ENCODE results near the gene MRFAP1. TPM values are rescaled to one million over a fixed set of nuclear protein-coding genes. Genes with fewer than 3 reads are reported as not detected.
A peak's percentile ranks its signal among the peaks of the same experiment; 100 is the strongest.
"Not testable (repeated sequence)": the region's sequence is repeated elsewhere in the genome, so short reads cannot be mapped to it uniquely, and the experiment has no call there.

MRFAP1 gene
- total RNA-seq, 1 donor from 2014 or later = 115 TPM

- H3K27ac Mint-ChIP-seq; DNase-seq (ENCODE audit: low spot score); H3K9me3 Mint-ChIP-seq; H3K27me3 Mint-ChIP-seq (ENCODE audit: insufficient read depth); H3K36me3 Mint-ChIP-seq (ENCODE audit: low read depth); H3K4me1 Mint-ChIP-seq (ENCODE audit: low read depth); H3K4me3 Mint-ChIP-seq; intact Hi-C loops (cut with micrococcal nuclease): not testable (repeated sequence)
These were observed 12.0 kb upstream of the MRFAP1 start for GRCh38 chr4:6628484-6628883.

GRCh38 chr4:6632125-6632524, 8.4 kb upstream of the MRFAP1 start:
- no peak for DNase-seq (ENCODE audit: low spot score)
- no peak overlapping the region for H3K27ac Mint-ChIP-seq
- H3K27me3 Mint-ChIP-seq (ENCODE audit: insufficient read depth) = peaks cover 7% of the 10 kb centered on the region
- H3K4me3 Mint-ChIP-seq = no peak overlapping the region
- H3K4me1 Mint-ChIP-seq (ENCODE audit: low read depth) = peaks cover 15% of the 10 kb centered on the region
- intact Hi-C loops (cut with micrococcal nuclease) = no loop called here
- H3K36me3 Mint-ChIP-seq (ENCODE audit: low read depth) = peaks cover 2% of the 10 kb centered on the region
- H3K9me3 Mint-ChIP-seq = no peaks in the 10 kb centered on the region

DNA sequence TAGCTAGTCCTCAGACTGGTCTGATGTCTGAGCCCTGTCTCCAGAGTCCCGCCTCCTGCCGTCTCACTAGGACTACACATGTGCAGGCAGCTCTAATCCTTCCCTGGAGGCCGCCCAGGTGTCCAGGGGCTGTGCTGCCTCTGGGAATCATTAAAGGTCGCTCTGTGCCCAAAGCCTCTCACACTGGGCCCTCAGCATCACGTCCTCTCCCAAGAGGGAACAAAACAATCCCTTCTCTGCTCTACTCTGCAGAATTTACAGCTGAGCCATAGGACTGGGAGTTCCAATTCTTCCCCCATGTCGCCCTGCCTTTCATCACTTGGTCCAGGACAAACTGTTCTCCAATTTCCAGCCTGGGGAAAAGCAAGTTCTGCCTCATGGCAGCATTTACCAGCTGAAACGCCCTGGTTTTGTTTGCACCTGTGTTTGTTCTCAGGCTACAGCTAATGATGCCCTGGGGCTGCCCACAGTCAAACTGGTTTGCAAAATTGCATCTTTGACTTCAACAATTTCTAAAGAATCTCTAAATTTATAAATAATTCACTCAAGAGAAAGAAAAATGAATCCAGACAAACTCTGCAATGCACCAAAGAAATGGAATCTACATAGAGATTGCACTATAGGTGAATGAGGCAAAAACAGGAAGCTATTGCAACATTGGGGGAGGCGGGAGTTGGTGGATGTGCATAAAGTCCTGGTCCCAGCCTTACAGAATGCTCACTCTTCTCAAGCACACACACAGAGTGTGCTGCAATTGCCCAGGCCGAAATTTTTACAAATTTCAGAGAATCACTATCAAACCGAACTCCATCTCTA, 7.2 kb upstream of the MRFAP1 start:
- H3K4me3 Mint-ChIP-seq = no peak overlapping the region
- peaks cover 2% of the 10 kb centered on the region for H3K27me3 Mint-ChIP-seq (ENCODE audit: insufficient read depth)
- H3K4me1 Mint-ChIP-seq (ENCODE audit: low read depth) = peaks cover 15% of the 10 kb centered on the region
- intact Hi-C loops (cut with micrococcal nuclease) = no loop called here
- no peak for DNase-seq (ENCODE audit: low spot score)
- no peak overlapping the region for H3K27ac Mint-ChIP-seq
- H3K36me3 Mint-ChIP-seq (ENCODE audit: low read depth) = peaks cover 2% of the 10 kb centered on the region
- H3K9me3 Mint-ChIP-seq = no peaks in the 10 kb centered on the region

DNA sequence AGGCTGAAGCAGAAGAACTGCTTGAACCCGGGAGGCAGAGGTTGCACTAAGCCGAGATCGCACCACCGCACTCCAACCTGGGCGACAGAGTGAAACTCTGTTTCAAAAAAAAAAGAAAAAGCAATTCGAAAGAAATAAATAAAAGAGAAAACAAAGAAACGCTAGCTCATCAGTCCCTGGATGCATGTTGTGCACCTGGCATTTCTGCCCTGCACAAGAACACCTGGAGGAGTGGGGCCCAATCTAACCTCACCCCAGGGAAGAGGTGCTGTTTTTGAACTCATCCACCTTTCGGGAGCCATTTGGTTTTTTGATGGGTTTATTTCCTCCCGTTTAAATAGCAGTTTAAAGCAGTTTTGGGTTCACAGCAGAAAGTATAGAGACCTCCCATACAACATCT, 5.7 kb upstream of the MRFAP1 start:
- Mint-ChIP-seq H3K27ac (no peak overlapping the region), H3K4me1 (ENCODE audit: low read depth) (peaks cover 15% of the 10 kb centered on the region)
- intact Hi-C loops (cut with micrococcal nuclease) = no loop called here

GRCh38 chr4:6639137-6639680, 1.3 kb upstream of the MRFAP1 start:
- Mint-ChIP-seq H3K4me3 (peak overlapping the region; percentile 15), H3K27ac (peak overlapping the region; percentile 44), H3K36me3 (ENCODE audit: low read depth) (peaks cover 33% of the 10 kb centered on the region), H3K27me3 (ENCODE audit: insufficient read depth) (no peaks in the 10 kb centered on the region), H3K9me3 (no peaks in the 10 kb centered on the region), H3K4me1 (ENCODE audit: low read depth) (peaks cover 28% of the 10 kb centered on the region)
- DNase-seq (ENCODE audit: low spot score) = no peak
- intact Hi-C loops (cut with micrococcal nuclease) = no loop called here

More for the DNA sequence above, 5.7 kb upstream of the MRFAP1 start:
- no peak for DNase-seq (ENCODE audit: low spot score)
- H3K36me3 Mint-ChIP-seq (ENCODE audit: low read depth) = peaks cover 2% of the 10 kb centered on the region
- H3K9me3 Mint-ChIP-seq = no peaks in the 10 kb centered on the region
- H3K4me3 Mint-ChIP-seq = no peak overlapping the region
- H3K27me3 Mint-ChIP-seq (ENCODE audit: insufficient read depth) = no peaks in the 10 kb centered on the region

- Mint-ChIP-seq H3K9me3 (no peaks in the 10 kb centered on the region), H3K36me3 (ENCODE audit: low read depth) (peaks cover 36% of the 10 kb centered on the region), H3K4me1 (ENCODE audit: low read depth) (peaks cover 24% of the 10 kb centered on the region), H3K4me3 (peak overlapping the region; percentile 95), H3K27me3 (ENCODE audit: insufficient read depth) (peaks cover 2% of the 10 kb centered on the region), H3K27ac (peak overlapping the region; percentile 98)
- DNase-seq (ENCODE audit: low spot score) = peak; percentile 41
- intact Hi-C loops (cut with micrococcal nuclease) = loop anchor here (2.0 to 10.0 kb wide), 5 partner anchors 17 to 1803 kb away; partner anchors contain the start of genes ACOX3, TBC1D14 and TRMT44
These were observed 882 bp downstream of the MRFAP1 start for GRCh38 chr4:6641164-6641970.

DNA sequence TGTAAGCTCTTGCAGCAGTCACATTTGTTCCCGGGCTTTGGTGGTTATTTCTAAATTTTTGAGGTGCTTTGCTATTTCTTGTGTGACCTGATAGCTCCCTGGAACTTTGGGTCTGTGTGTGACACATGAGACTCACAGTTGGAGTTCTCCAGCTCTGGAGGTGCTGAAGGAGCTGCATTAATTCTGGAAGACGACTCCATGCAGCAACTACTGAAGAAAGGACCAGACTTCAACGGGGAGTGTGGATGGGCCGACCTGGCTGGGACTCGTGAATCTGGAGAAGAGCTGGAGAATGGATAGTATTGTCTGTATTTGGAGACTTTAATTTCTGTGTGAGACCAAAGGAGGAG, 1.5 kb downstream of the MRFAP1 start:
- Mint-ChIP-seq H3K9me3 (no peaks in the 10 kb centered on the region), H3K4me3 (peak overlapping the region; percentile 95), H3K27me3 (ENCODE audit: insufficient read depth) (peaks cover 3% of the 10 kb centered on the region), H3K36me3 (ENCODE audit: low read depth) (peaks cover 36% of the 10 kb centered on the region), H3K27ac (peak overlapping the region; percentile 98), H3K4me1 (ENCODE audit: low read depth) (peaks cover 24% of the 10 kb centered on the region)
- intact Hi-C loops (cut with micrococcal nuclease) = loop anchor here (2.0 to 10.0 kb wide), 5 partner anchors 17 to 1803 kb away; partner anchors contain the start of genes ACOX3, TBC1D14 and TRMT44
- DNase-seq (ENCODE audit: low spot score) = no peak

- no peak overlapping the region for H3K27ac Mint-ChIP-seq
- no peak overlapping the region for H3K4me3 Mint-ChIP-seq
- H3K9me3 Mint-ChIP-seq = no peaks in the 10 kb centered on the region
- no peak for DNase-seq (ENCODE audit: low spot score)
- H3K27me3 Mint-ChIP-seq (ENCODE audit: insufficient read depth) = peaks cover 5% of the 10 kb centered on the region
- H3K4me1 Mint-ChIP-seq (ENCODE audit: low read depth) = peaks cover 24% of the 10 kb centered on the region
- peaks cover 36% of the 10 kb centered on the region for H3K36me3 Mint-ChIP-seq (ENCODE audit: low read depth)
- intact Hi-C loops (cut with micrococcal nuclease) = loop anchor here (5.0 to 10.0 kb wide), 2 partner anchors 214 to 1802 kb away; partner anchors contain the start of genes ACOX3 and TRMT44
These were observed 2.8 kb downstream of the MRFAP1 start for GRCh38 chr4:6643141-6643847.

GRCh38 chr4:6644792-6645530, 4.5 kb downstream of the MRFAP1 start:
- peaks cover 36% of the 10 kb centered on the region for H3K36me3 Mint-ChIP-seq (ENCODE audit: low read depth)
- H3K4me1 Mint-ChIP-seq (ENCODE audit: low read depth) = peaks cover 24% of the 10 kb centered on the region
- no peak overlapping the region for H3K4me3 Mint-ChIP-seq
- H3K27me3 Mint-ChIP-seq (ENCODE audit: insufficient read depth) = peaks cover 5% of the 10 kb centered on the region
- no peak overlapping the region for H3K27ac Mint-ChIP-seq
- DNase-seq (ENCODE audit: low spot score) = no peak
- no peaks in the 10 kb centered on the region for H3K9me3 Mint-ChIP-seq
- intact Hi-C loops (cut with micrococcal nuclease) = loop anchor here (5.0 to 10.0 kb wide), 2 partner anchors 212 to 1800 kb away; partner anchors contain the start of genes ACOX3 and TRMT44

- no peak overlapping the region for H3K4me3 Mint-ChIP-seq
- H3K36me3 Mint-ChIP-seq (ENCODE audit: low read depth) = peaks cover 19% of the 10 kb centered on the region
- H3K4me1 Mint-ChIP-seq (ENCODE audit: low read depth) = peaks cover 17% of the 10 kb centered on the region
- H3K9me3 Mint-ChIP-seq = no peaks in the 10 kb centered on the region
- H3K27ac Mint-ChIP-seq = no peak overlapping the region
- peaks cover 5% of the 10 kb centered on the region for H3K27me3 Mint-ChIP-seq (ENCODE audit: insufficient read depth)
- intact Hi-C loops (cut with micrococcal nuclease) = loop anchor here (10.0 kb wide), 1 partner anchor 1798 kb away; the partner anchor contains the start of genes ACOX3 and TRMT44
- DNase-seq (ENCODE audit: low spot score) = no peak
These were observed 6.7 kb downstream of the MRFAP1 start for GRCh38 chr4:6647169-6647568.

- Mint-ChIP-seq H3K27me3 (ENCODE audit: insufficient read depth) (peaks cover 5% of the 10 kb centered on the region), H3K9me3 (no peaks in the 10 kb centered on the region), H3K4me3 (no peak overlapping the region), H3K27ac (no peak overlapping the region), H3K36me3 (ENCODE audit: low read depth) (peaks cover 15% of the 10 kb centered on the region), H3K4me1 (ENCODE audit: low read depth) (peaks cover 12% of the 10 kb centered on the region)
- intact Hi-C loops (cut with micrococcal nuclease) = loop anchor here (10.0 kb wide), 1 partner anchor 1797 kb away; the partner anchor contains the start of genes ACOX3 and TRMT44
- DNase-seq (ENCODE audit: low spot score) = no peak
These were observed 7.2 kb downstream of the MRFAP1 start for GRCh38 chr4:6647582-6648230.

Measured in activated T-helper 1 cell treated with anti-CD3 and anti-CD28 coated beads, Interleukin-12 subunit alpha, Interleukin-12 subunit beta, Interleukin-2, Interleukin-4 antibody, amounts not matched to agents 30 ng/mL and 10 ng/mL and 1 ng/mL, durations not matched to agents 14 hours and 24 hours and 36 hours (primary cell).